ENCODE data around the gene LACTBL1.

Gene LACTBL1

DNA sequence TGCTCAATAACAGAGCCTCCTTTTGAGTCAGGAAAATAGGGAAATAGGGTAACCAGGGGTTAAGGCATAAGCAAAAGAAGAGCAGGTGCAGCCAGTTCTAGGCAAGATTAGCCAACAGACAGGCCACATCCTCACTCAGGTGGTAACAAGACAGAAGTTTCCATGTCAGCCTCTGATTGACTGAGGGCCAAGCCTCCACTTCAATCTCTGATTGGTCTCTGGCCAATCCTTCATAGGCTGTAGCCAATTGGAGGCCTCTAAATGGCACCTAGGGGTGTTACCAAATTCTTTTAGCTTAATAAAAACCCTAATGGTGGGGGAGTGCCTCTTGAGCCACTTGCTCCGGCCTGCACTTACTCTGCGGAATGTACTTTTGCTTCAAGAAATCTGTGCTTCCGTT lies 37.2 kb downstream of the LACTBL1 start:
- no peak for DNase-seq

DNA sequence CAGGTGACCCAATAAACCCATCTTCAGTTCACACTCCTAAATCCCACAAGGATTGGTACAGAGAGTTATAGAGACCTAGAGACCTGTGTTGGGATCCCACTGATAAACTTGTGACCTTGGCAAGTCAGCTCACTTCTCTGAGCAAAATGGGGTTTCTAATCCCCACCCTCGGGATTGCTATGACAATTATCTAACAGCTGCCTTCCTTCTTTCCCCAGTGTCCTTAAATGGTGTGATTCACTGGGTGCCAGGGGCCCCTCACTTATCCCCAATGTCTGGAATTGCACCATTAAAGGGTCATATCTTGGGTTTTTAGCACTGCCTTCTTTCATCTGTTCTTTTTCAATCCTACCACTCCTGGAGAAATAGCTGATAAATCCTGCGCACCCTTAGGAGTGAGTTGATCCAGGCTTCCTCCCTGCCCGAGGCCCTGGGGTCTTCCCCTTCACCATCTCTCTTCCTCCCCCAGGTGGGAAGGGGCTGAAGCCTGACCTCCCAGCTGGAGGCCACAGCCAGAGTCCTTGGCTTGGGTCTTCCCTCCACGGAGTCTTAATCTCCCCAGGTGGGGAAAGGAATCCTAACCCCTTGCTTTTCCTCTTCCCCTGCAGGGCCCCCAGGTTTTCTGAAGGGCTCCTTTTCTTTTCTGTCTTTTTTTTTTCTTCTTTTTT lies 39.7 kb downstream of the LACTBL1 start:
- DNase-seq, result no peak

DNA sequence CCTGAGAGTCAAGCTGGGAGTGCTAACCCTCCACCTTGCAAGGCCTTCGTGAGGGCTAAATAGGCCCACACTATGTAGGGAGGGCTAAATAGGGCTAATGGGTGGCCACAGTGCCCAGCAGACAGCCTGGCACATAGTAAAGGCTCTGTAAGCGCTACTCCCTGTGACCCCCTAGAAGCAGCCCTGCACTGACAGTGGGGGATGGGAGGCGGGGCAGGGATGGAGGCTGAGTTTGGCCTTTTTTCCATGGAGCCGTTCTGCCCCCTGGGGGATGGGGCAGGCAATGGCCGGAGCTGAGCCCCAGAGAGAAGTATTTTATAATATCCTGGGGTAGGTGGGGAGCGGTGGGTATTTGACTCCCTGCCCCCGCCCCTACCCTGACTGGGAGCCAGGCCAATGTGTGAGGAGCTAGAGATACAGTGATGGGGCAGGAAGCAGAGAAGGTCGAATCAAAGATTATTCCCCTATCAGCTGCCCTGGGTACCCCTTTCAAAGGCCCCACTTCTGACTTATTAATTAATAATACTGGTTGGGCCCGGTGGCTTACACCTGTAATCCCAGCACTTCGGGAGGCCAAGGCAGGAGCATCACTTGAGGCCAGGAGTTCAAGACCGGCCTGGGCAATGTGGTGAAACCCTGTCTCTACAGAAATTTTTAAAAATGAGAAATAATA lies 42.3 kb downstream of the LACTBL1 start:
- DNase-seq, result peak; percentile 27 to 48

DNA sequence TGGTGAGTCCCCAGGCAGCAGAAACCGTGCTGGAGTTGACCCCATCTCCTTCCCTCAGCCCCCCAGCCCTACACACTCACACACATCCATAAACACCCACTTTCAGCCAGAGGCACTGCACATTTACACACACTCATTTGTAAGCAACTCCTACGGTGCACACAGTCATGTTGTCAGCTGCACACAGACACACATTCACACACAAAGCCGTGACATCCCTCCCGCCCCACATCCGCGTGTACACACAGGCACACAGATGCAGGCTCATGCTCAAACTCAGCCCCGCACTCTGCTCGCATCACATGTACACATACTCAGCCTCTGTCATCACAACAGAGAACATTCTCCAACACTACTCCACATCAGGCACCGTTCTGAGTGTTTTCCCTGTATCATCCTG lies 47.6 kb downstream of the LACTBL1 start:
- DNase-seq, result no peak

DNA sequence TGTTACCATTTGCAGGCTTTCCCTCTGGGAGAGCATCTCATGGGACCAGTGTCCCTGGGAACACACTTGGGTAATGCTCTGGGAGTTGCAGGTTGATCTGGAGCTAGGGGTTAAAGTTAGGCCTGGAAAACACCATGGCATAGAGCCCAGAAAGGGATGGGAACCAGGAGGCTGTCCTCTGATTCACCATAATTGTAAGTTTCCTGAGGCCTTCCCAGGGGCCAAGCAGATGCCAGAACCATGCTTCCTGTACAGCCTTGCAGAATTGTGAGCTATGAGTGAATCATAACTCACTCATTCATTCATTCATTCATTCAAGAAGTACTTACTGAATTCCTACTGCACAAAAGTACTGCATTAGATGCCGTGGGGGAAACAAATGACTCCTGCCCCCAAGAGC lies 50.0 kb downstream of the LACTBL1 start:
- no peak for DNase-seq

DNA sequence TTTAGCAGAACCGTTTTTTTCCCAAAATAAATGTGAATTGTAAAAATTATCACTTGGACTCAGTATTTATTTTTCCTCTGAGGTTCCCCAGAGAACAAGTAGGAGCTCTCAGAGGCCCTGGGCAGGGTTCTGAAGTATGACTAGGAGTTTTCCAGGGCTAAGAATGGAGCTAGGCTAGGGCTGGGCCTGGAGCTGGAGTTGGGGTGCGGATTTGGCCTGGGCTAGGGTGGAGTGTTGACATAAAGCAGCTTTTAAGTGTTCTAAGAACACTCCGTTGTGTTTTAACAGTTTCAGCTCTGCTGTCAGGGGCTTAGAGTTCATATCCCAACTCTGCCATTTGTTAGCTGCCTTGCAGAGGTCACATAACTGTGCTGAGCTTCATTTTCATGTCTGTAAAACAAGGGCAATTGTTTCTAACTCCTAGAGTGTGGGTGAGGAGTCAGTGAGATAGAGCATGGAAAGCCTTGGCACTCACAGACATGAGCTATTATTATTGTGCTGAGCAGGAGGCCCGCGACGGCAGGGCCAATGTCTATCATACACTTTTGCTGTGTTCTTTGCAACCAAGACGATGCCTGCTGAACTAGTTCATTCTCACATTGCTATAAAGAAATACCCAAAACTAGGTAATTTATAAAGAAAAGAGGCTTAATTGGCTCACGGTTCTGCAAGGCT lies 51.1 kb downstream of the LACTBL1 start:
- DNase-seq, result no peak

DNA sequence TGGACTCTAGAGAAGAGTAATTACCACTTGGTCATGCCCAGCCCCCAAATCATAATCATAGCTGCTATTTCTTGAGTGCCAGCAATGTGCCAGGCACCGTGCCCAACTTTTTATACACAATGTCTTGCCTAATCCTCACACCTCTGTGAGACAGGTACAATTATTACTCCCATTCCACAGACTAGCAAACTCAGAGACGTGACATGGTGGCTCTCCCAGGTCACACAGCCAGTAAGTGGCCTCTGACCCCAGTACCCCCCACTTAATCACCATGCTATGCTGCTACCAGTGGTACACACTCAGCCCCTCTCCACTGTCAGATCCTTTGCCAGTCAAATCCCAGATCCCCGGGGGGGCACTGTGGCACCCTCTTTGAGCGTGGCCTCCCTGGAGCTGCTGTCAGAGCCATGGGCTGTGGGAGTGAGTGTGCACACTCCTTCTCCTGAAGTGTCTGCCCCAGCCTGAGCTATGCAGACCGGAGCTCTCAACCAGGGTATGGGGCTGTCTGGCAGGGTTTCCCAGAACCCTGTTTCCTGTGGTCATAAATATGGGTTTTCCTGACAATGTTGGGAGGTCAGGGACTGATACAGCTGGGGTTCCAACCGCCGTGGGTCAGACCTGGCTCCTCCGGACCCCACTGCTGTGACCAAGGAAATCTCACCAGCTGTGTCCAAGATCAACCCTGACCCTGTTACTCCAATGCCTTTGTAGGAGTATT lies 51.8 kb downstream of the LACTBL1 start:
- DNase-seq, result no peak

DNA sequence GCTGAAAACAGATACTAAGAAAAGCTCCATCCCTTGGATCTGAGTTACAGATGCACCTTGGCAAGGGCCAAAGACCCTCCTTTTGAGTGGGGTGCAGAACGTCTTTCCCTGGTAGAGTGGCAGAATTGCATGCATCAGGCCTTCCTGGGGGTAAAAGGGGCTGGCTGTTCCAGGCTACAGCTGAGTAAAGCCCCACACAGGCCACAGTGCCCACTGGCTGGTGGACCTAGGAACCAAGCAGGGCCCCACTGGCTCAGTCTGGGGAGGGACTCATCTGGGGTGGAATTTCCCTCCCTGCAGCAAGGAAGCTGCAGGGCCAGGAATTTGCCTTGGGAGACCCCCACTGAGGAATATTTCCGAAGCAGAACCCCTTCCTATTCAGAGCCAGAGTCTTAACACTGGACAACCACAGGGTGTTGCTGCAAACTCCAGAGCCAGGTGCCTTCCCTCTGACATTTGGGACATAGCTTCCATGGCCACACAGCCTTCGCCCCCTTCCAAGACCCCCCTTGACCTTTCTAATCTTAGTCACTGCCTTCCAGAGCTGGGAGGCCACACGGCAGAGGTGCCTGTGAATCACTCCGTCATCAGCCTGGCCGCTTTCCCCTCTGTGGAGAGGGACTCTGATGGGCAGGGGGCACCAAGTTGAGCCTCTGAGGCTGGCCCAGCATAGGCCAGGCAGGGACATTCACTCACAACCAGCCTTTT lies 52.5 kb downstream of the LACTBL1 start:
- no peak for DNase-seq

DNA sequence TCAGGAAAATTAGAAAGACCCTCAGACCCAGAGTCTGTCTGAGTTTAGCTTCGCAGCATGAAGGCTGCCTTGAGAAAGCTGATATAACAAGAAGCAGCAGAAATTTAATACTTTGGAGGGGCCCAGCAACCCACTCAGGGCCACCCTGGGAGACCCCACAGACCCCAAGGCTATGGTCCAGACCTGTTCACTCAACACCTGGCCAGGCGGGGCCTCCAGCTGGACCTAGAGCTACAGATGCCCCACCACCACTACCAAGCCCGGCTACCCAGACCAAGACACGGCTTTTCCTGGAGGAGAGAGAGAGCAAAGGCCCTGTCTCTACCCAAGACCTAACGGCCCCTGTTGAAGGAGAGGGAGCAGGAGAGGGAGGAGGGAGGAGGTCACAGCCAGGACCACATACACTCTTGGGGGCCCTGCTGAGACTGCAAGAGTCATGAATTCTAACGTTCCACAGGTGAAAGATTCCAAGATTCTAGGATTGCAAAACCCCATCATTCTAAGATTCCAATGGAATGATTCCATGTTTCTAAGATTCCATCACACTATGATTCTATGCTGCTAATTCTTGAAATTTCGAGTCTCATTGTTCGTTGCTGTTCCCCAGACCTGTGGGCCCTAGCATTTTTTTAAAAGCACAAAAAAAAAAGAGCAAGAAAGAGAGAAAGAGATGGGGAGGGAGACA lies 53.2 kb downstream of the LACTBL1 start:
- no peak for DNase-seq

DNA sequence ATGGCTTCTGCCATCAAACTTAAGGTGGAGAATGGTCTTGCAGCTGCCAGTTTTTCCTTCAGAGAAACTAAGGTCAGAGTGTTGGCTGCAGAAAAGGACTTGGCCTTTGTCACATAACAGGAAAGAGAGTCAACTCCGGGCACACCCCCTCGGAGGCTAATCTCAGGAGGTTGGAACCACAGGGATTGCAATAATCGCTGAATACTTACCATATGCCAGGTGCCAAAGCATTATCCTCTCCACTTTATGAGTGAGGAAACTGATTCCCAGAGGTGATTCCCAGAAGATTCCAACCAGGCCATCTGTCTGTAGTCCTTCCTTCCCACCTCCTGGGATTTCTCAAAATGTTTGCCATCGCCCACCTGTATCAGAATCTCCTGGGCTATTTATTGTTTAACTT lies 54.0 kb downstream of the LACTBL1 start:
- DNase-seq, result no peak

DNA sequence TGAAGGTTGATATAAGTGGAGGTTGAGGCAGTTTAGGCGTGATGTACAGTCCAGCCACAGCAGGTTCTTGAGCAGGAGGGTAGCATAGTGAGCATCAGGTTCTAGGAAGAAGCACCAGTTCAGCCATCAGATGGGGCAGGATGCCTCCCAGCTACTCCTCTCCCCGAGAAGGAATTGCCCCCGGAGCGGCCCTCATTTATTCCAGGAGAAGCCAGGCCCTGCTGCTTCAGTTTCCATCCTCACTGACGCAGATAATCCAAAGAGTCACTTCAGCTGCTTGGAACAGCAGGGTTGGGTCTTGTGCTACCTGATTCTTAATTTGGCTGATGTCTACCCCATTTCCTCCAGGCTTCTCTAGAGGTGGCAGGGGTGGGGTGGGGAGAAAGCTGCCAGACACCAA lies 54.7 kb downstream of the LACTBL1 start:
- no peak for DNase-seq

DNA sequence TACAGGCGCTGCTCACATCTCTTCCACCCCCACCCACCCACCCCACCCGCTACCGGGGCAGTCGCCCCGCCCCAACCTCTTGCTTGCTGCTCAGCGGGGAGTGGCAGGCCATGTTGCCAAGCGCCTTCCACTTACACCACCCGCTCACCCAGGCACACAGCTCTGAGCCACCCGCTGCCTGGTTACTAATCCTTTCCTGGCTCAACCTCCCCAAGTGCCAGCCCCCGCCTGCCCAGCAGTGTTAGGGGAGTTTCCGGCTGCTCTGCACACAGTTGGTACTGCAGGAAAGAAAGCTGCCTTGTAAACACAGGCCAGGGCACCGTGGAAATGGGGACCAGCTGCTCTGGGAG lies 56.2 kb downstream of the LACTBL1 start:
- DNase-seq, result no peak

DNA sequence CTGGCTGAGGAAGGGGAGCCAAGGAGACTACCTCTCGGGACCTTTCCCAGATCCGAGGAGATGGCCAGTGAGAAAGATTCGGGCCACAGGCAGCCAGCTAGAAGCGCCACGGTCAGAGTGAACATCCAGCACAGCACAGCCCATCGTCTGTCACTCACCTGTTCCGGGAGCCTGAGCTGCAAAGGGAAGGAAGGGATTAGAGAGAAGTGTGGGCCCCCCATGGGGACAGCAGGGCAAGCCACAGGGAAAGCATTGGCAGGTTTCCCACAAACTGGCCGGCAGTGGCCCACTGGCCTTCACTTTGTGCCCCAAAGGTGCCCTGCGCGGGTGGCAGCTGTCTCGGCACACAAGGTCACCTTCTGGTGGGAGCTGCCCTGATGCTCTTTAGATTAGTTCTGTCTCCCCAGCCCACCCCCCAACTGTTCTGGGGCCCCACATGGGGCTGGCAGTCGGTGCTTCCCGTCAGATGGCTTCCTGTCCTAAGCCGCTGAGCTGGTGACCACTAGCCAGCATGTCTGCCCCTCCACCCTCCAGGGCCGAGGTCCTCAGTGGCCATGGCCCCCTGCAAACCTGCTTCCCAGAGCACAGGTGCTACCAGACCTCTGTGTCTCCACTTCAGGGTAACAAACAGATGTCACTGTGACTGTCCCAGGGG lies 56.7 kb downstream of the LACTBL1 start:
- no peak for DNase-seq

DNA sequence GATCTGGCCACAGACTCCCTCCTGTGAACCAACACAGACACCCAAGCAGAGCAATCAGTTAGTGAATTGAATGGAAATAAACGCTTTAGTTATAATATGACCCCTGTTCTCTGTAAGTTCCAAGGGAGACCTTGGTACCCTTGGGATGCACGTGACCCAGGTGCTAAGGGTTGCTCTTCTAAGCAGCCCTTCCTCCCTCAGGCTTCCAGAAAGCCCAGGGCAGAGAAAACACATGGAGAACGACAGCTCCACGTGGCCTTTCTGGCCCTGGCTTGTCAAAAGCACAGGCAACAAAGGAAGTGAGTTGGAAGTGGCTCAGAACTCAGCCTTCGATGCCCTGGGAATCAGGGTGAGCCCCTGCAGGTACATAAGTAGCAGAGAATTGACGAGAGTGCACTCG lies 57.4 kb downstream of the LACTBL1 start:
- no peak for DNase-seq

DNA sequence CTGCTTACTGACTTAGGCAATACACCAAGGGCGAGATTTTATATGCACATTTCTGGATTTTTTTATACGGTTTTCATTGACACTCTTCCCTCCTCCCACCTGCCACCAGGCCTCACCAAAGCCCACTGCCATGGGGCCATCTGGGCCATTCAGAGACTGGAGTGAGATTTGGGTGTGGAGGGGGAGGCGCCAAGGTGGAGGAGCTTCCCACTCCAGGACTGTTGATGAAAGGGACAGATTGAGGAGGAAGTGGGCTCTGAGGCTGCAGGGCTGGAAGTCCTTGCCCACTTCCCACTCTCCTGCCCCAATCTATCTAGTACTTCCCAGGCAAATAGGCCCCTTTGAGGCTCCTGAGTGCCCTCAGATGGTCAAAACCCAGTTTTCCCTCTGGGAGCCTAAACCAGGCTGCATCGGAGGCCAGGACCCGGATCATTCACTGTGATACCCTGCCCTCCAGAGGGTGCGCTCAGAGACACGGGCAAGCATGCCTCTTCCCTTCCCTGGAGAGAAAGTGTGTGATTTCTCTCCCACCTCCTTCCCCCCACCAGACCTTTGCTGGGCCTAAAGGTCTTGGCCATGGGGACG lies 57.9 kb downstream of the LACTBL1 start:
- DNase-seq, result no peak

DNA sequence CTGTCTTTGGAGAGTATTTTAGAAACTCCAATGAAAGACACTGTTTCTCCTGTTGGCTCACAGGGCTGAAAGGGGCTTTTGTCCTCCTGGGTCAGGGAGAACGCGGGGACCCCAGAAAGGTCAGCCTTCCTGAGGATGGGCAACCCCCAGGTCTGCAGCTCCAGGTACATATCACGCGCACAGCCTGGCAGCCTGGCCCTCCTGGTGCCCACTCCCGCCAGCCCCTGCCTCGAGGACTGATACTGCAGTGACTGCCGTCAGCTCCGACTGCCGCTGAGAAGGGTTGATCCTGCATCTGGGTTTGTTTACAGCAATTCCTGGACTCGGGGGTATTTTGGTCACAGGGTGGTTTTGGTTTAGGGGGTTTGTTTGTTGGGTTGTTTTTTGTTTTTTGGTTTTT lies 58.5 kb downstream of the LACTBL1 start:
- DNase-seq, result no peak

DNA sequence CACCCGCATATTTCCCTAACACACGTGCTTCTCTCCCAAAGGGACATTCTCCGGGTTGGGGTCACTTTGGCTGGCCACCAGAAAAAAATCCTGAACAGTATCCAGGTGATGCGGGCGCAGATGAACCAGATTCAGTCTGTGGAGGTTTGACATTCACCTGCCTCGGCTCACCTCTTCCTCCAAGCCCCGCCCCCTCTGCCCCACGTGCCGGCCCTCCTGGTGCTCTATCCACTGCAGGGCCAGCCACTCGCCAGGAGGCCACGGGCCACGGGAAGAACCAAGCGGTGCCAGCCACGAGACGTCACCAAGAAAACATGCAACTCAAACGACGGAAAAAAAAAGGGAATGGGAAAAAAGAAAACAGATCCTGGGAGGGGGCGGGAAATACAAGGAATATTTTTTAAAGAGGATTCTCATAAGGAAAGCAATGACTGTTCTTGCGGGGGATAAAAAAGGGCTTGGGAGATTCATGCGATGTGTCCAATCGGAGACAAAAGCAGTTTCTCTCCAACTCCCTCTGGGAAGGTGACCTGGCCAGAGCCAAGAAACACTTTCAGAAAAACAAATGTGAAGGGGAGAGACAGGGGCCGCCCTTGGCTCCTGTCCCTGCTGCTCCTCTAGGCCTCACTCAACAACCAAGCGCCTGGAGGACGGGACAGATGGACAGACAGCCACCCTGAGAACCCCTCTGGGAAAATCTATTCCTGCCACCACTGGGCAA lies 59.1 kb downstream of the LACTBL1 start:
- no peak for DNase-seq

DNA sequence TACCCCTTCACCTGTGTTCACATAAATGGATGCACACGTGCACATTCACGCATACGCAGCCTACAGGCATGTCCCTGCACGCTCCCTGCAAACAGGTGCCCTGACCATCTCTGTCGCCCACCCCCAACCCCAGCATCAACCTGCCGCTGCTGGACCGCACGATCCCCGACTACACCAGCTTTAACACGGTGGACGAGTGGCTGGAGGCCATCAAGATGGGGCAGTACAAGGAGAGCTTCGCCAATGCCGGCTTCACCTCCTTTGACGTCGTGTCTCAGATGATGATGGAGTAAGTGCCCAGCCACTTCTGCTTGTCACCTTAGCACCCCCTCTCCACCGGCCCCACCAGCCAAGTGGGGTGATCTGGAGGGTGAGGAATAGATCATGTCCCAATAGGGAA lies 60.4 kb downstream of the LACTBL1 start:
- DNase-seq, result no peak

DNA sequence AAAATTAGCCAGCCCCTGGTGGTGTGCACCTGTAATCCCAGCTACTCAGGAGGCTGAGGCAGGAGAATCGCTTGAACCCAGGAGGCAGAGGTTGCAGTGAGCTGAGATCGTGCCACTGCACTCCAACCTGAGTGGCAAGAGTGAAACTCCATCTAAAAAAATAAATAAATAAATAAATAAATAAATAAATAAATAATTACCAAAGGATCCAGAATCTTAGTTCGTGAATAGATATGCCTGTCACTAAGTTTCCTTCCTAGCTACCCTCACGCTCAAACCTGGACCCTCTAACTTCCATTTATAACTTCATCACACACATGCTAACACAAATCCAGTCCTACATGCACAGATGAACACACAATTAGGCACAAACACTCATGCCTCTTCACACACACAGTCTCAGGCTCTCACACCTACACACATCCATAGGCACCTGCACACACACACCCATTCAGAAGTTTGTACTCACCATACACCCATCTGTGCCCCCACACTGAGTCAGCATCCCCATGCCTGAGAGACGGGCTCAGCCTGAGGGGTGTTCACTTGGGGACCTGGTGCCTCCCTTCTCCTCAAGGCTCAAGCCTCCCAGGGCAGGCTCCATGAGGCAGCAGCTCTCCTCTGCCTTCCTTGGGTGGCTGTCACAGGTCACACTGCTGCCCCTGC lies 61.5 kb downstream of the LACTBL1 start:
- no peak for DNase-seq

DNA sequence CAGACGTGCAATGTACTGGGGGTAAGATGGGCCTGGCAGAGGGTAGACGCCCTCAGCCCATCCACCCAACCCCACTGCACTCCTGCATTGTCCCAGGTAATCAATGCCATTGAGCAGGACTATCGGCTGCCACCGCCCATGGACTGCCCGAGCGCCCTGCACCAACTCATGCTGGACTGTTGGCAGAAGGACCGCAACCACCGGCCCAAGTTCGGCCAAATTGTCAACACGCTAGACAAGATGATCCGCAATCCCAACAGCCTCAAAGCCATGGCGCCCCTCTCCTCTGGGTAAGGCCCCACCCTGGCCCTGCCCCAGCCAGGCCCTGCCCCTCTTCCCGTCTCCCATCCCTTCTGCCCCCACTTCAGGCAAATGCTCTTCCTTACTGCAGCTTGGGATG lies 62.4 kb downstream of the LACTBL1 start:
- DNase-seq, result no peak
